Lower lobe of right lung (tissue), 2 donors: ENCODE measurements around the gene FGGY. TPM values are rescaled to one million over a fixed set of nuclear protein-coding genes. Genes with fewer than 3 reads are reported as not detected.

Source experiments
- ATAC-seq, 2 donors: fragments of 200-7000 bp; cut with Tn5 transposase; one replicate each; pipeline ENCODE4 v1.9.1; 2020 to 2022; ENCODE audit warnings: mild to moderate bottlenecking in 2 of 2, moderate library complexity in 2 of 2
- DNase-seq: peaks from one replicate; pipeline ENCODE4 v3.0.0-alpha.2; 2020
- H3K27ac ChIP-seq: fragments of 200-600 bp; one replicate; pipeline ENCODE4 v1.8.0; 2022
- H3K27me3 ChIP-seq: fragments of 200-600 bp; one replicate; pipeline ENCODE4 v1.8.0; 2022; ENCODE audit warnings: low read depth
- H3K36me3 ChIP-seq: fragments of 200-600 bp; one replicate; pipeline ENCODE4 v1.8.0; 2022; ENCODE audit warnings: mild to moderate bottlenecking
- H3K4me1 ChIP-seq: fragments of 200-600 bp; one replicate; pipeline ENCODE4 v1.8.0; 2022
- H3K4me3 ChIP-seq: fragments of 200-600 bp; one replicate; pipeline ENCODE4 v1.8.0; 2022; ENCODE audit warnings: mild to moderate bottlenecking
- H3K9me3 ChIP-seq: fragments of 200-600 bp; one replicate; pipeline ENCODE4 v1.8.0; 2022
- intact Hi-C: fragments of 100-400 bp; cut with DNase I; formaldehyde crosslinking; loops from one replicate; pipeline ENCODE4 v1.11.0; 2022
- total RNA-seq: library from RNA; stranded (reverse); fragmentation: NEBNext Ultra II Directional; extraction: Animal tissue kit (Norgen Biotek cat#: 25700); gene quantifications from one replicate; pipeline ENCODE4 v1.2.1, GENCODE V29; 2021
- TF ChIP-seq, protein P1 (sequence below): fragments of 200-600 bp; IDR thresholded peaks from one replicate; pipeline ENCODE4 v1.8.0; 2022; ENCODE audit warnings: antibody characterized with exemption, mild to moderate bottlenecking
- donor health status: DM: no; HTN: yes; CAD: no; lungs with severe emphysema.

The FGGY gene
- total RNA-seq, 1 donor from 2014 or later = 31.4 TPM

DNA sequence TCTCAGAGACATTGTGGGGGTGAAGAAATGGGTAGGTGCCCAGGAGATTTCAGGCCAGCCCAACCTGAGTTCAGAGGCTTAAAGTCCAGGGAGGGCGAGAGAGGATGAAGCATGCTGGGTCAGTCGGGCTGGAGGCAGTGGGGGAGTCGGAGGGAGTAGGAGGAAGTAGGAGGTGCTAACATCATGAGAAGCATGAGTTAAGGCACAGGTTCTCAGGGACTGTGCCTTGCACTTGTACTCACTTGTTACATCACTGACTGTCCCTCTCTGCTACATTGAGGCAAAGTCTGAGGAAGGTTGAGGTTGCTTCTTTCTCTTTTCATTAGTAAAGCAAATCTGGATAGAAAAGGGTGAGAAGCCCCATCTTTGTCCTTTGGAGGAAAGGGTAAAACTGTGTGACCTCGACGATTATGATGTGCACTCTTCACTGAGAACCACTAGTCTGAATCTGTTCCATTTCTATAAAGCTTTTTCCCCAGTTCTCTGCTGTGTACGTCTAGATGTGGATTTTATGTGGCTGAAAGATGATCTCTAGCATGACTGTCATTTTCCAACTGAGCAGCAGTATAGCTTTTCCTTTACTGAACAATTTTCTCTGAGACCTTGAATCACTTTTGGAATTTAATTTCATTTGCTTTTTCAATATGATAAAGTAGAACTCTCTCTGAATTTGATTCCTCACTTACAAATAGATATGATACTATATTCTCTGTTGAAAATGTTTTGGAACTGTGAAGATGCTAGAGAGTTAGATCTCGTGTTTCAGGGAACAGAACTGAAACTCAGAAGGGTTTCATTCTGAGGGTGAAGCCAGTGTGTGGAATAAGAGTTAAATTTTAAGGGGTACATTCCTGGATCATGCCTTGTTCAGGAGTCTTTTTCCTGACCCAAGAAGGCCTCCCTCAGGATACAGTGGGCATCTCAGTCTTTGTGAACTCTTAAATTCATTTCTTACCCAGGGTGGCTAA, 94.6 kb downstream of the FGGY start:
- H3K9me3 ChIP-seq = no peaks in the 10 kb centered on the region
- peaks cover 4% of the 10 kb centered on the region for H3K4me1 ChIP-seq
- no peak overlapping the region for H3K27ac ChIP-seq
- TF ChIP-seq, protein P1, sequence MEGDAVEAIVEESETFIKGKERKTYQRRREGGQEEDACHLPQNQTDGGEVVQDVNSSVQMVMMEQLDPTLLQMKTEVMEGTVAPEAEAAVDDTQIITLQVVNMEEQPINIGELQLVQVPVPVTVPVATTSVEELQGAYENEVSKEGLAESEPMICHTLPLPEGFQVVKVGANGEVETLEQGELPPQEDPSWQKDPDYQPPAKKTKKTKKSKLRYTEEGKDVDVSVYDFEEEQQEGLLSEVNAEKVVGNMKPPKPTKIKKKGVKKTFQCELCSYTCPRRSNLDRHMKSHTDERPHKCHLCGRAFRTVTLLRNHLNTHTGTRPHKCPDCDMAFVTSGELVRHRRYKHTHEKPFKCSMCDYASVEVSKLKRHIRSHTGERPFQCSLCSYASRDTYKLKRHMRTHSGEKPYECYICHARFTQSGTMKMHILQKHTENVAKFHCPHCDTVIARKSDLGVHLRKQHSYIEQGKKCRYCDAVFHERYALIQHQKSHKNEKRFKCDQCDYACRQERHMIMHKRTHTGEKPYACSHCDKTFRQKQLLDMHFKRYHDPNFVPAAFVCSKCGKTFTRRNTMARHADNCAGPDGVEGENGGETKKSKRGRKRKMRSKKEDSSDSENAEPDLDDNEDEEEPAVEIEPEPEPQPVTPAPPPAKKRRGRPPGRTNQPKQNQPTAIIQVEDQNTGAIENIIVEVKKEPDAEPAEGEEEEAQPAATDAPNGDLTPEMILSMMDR = no peak
- intact Hi-C loops = no loop called here
- ATAC-seq (peak in 1 of 2 donors; percentile 34), DNase-seq (no peak)
- H3K27me3 ChIP-seq = no peaks in the 10 kb centered on the region
- H3K4me3 ChIP-seq = no peak overlapping the region
- no peaks in the 10 kb centered on the region for H3K36me3 ChIP-seq

DNA sequence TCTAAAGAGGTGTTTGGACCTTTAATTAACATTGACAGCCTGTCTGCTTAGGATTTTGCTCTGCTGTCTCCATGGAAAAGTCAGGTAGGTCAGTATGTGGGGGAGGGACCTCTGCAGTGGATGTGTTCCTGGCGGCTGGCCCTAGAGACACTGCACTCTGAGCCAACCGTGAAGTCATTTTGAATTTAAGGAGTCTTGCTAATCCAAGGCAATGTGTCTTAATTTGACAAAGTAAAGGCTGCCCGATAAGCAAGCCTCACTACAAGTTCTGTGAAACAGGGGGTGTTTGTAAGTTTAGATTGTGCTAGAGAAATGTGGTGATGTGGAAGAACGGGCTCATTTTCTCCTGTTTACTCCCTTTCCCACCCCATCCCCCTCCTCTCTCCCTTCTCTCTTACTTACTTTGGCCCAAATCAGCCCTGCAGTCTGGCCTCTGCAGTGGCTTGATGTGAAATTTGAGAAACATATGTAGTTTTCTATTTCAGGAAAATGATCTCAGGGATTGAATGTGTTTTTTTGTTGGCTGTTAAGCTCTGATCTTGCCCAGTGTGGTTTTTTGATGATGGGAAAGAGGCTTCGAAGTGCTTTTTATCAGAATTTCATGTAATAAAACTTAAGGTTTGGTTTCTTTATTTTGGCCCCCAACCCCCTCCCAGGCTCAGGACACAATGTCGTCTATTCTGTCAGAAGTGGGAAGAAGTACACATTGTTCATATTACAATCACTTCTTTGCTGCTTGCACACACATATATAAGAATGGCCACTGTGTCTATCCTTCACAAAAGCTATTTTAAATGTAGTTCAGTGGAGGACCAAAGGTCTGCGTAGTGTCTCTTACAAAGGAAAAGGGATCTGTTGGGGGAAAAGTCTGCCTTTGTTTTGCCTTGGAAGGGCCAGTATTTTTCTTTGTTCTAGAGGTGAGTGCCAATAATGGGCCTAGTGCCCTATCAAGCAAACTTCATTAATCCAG, 96.6 kb downstream of the FGGY start:
- DNase-seq (no peak), ATAC-seq (peak; percentile 63 to 85)
- TF ChIP-seq, protein P1 = no peak
- Histone ChIP-seq H3K9me3 (no peaks in the 10 kb centered on the region), H3K4me1 (peaks cover 4% of the 10 kb centered on the region), H3K4me3 (no peak overlapping the region), H3K27me3 (no peaks in the 10 kb centered on the region), H3K36me3 (no peaks in the 10 kb centered on the region), H3K27ac (peak overlapping the region; percentile 21)
- intact Hi-C loops = no loop called here

DNA sequence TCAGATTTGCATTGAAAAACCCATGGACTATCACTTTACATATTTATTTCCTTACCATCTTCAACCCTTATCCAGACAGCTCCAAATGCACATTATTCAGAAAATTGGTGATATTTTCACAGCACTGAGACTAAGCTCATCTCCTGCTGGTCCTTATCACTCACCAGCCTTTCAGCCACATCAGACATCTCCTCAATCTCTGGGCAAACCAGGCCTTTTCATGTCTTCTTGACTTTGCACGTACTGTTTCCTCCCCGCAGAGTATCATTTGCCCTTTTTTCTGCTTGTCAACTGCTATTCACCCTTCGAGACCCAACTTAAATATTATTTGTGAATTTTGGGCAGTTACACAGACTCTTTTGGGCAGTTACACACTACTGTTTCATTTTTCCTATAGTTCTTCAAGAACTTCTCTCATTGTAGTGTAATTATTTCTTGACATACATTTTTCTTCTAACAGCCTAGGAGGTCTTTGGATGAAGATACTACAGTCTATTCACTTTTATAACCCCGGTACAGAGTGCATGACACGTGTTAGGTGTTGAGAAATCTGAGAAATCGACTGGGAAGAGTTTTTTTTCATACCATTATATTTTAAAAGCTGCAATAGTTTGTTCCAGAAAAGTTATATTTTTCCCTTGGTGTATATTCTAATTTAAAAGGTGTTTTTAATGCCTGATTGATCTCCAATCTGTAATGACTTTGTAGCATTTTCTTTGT, 98.0 kb downstream of the FGGY start:
- DNase-seq (no peak), ATAC-seq (no peak)
- no peaks in the 10 kb centered on the region for H3K36me3 ChIP-seq
- intact Hi-C loops = no loop called here
- H3K4me1 ChIP-seq = peaks cover 4% of the 10 kb centered on the region
- no peaks in the 10 kb centered on the region for H3K9me3 ChIP-seq
- H3K4me3 ChIP-seq = no peak overlapping the region
- TF ChIP-seq, protein P1 = no peak
- no peak overlapping the region for H3K27ac ChIP-seq
- no peaks in the 10 kb centered on the region for H3K27me3 ChIP-seq

DNA sequence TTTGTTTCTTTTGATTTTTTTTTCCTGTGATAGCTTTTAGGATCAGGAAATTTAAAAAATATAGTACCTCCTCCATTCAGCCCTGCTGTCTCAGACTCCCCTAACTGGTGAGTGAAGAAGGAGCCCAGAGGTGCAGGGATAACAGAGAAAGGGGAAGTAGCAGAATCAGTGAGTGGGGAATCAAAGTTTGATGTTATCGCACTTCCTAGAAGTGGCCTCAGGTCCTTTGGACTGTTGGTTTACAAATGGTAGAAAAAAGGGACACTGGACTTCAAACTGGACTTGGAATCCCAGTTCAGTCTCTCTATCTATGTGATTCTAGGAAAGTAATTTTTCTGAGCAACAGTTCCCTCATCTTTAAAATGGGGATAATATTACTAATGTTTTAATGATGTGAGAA, 99.5 kb downstream of the FGGY start:
- H3K27ac ChIP-seq = no peak overlapping the region
- intact Hi-C loops = no loop called here

More for the DNA sequence above, 99.5 kb downstream of the FGGY start:
- DNase-seq (no peak), ATAC-seq (no peak)
- TF ChIP-seq, protein P1 = no peak
- H3K9me3 ChIP-seq = no peaks in the 10 kb centered on the region
- no peaks in the 10 kb centered on the region for H3K36me3 ChIP-seq
- H3K27me3 ChIP-seq = no peaks in the 10 kb centered on the region
- peaks cover 4% of the 10 kb centered on the region for H3K4me1 ChIP-seq
- H3K4me3 ChIP-seq = no peak overlapping the region
